Measurements from ENCODE around the gene PGM5.

Gene PGM5

DNA sequence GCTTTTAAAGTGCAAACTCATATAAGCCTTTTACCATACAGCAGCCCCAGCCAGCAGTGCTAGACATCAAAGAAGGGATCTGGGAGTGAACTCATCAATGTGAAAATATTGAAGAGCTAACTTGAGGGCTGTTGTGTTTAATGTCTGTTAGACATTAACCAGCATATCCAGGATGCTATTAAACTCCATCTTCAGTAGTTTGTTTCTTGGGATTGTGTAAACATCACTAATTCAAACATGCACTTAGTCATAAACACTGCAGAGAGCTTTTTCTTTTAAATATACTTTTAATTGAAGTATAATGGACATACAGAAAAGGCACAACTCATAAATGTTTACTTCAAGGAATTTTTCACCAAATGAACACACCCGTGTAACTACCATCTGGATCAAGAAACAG, 102.5 kb downstream of the PGM5 start:
- H3K4me2 ChIP-seq (ENCODE audit: low read length) = no peak overlapping the region
- no peaks in the 10 kb centered on the region for H3K27me3 ChIP-seq (ENCODE audit: insufficient read depth, low read length)
- no peaks in the 10 kb centered on the region for H3K79me2 ChIP-seq (ENCODE audit: insufficient read depth, low read length)
- H3K36me3 ChIP-seq (ENCODE audit: insufficient read depth, low read length) = no peaks in the 10 kb centered on the region
- H3K27ac ChIP-seq (ENCODE audit: low read depth, low read length, poor library complexity, severe bottlenecking) = no peak overlapping the region
- H3K4me1 ChIP-seq (ENCODE audit: insufficient read depth, low read length, severe bottlenecking) = no peaks in the 10 kb centered on the region
- H3K9me2 ChIP-seq (ENCODE audit: low read depth, low read length) = no peaks in the 10 kb centered on the region
- no peak overlapping the region for H3K4me3 ChIP-seq (ENCODE audit: low read depth, low read length, poor library complexity, severe bottlenecking)
- no peaks in the 10 kb centered on the region for H4K20me1 ChIP-seq (ENCODE audit: insufficient read depth, low read length)
- no peak overlapping the region for H2AFZ ChIP-seq (ENCODE audit: low read length)
- TF ChIP-seq EZH2 (IDR thresholded peaks at IDR 0.05; ENCODE audit: borderline replicate concordance, low read length) = no peak
- TF ChIP-seq, protein P1, sequence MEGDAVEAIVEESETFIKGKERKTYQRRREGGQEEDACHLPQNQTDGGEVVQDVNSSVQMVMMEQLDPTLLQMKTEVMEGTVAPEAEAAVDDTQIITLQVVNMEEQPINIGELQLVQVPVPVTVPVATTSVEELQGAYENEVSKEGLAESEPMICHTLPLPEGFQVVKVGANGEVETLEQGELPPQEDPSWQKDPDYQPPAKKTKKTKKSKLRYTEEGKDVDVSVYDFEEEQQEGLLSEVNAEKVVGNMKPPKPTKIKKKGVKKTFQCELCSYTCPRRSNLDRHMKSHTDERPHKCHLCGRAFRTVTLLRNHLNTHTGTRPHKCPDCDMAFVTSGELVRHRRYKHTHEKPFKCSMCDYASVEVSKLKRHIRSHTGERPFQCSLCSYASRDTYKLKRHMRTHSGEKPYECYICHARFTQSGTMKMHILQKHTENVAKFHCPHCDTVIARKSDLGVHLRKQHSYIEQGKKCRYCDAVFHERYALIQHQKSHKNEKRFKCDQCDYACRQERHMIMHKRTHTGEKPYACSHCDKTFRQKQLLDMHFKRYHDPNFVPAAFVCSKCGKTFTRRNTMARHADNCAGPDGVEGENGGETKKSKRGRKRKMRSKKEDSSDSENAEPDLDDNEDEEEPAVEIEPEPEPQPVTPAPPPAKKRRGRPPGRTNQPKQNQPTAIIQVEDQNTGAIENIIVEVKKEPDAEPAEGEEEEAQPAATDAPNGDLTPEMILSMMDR (IDR thresholded peaks at IDR 0.05; ENCODE audit: low read length) = no peak
- no peaks in the 10 kb centered on the region for H3F3A ChIP-seq (ENCODE audit: insufficient read depth, low read length)
- H3K9ac ChIP-seq (ENCODE audit: low read length) = no peak overlapping the region
- H3K9me3 ChIP-seq (ENCODE audit: low read length) = no peaks in the 10 kb centered on the region

DNA sequence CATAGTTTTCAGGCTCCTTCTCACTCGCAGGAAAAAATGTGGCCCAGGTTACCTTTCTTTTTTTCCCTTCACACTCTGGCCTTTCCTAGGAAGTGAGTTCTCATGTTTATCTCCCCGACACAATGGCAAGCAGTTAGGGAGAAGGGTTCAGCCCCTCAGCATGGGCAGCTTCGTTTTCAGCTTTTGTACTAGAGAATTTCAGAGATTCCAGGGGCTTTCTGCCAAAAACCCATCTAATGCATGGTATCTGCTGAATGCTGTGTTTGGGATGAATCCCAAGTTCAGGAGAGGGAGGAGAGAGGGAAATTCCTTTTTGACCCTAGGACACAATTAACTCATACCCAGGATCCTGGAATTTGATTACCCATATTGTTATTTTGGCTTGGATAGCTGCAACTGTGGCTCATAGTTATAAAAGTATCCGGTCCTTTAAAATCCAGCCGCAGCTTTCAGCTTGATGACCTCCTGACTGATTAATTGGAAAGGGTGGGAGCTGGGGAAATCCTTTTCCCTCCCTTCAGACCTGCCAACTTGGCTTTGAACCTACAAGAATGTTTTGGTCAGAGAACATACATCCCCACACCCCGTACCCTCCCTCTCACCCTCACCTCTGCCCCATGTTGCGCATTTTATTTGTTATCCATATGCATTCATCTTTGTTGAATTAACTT, 105.8 kb downstream of the PGM5 start:
- H3F3A ChIP-seq (ENCODE audit: insufficient read depth, low read length) = no peaks in the 10 kb centered on the region
- H3K4me1 ChIP-seq (ENCODE audit: insufficient read depth, low read length, severe bottlenecking) = no peaks in the 10 kb centered on the region
- H3K4me3 ChIP-seq (ENCODE audit: low read depth, low read length, poor library complexity, severe bottlenecking) = no peak overlapping the region
- H4K20me1 ChIP-seq (ENCODE audit: insufficient read depth, low read length) = no peaks in the 10 kb centered on the region
- H3K27ac ChIP-seq (ENCODE audit: low read depth, low read length, poor library complexity, severe bottlenecking) = no peak overlapping the region
- no peaks in the 10 kb centered on the region for H3K9me2 ChIP-seq (ENCODE audit: low read depth, low read length)
- H3K9ac ChIP-seq (ENCODE audit: low read length) = no peak overlapping the region
- no peaks in the 10 kb centered on the region for H3K9me3 ChIP-seq (ENCODE audit: low read length)
- H2AFZ ChIP-seq (ENCODE audit: low read length) = no peak overlapping the region
- H3K79me2 ChIP-seq (ENCODE audit: insufficient read depth, low read length) = no peaks in the 10 kb centered on the region
- no peaks in the 10 kb centered on the region for H3K36me3 ChIP-seq (ENCODE audit: insufficient read depth, low read length)
- TF ChIP-seq, protein P1 (IDR thresholded peaks at IDR 0.05; ENCODE audit: low read length) = no peak
- TF ChIP-seq EZH2 (IDR thresholded peaks at IDR 0.05; ENCODE audit: borderline replicate concordance, low read length) = no peak
- no peak overlapping the region for H3K4me2 ChIP-seq (ENCODE audit: low read length)
- H3K27me3 ChIP-seq (ENCODE audit: insufficient read depth, low read length) = no peaks in the 10 kb centered on the region

DNA sequence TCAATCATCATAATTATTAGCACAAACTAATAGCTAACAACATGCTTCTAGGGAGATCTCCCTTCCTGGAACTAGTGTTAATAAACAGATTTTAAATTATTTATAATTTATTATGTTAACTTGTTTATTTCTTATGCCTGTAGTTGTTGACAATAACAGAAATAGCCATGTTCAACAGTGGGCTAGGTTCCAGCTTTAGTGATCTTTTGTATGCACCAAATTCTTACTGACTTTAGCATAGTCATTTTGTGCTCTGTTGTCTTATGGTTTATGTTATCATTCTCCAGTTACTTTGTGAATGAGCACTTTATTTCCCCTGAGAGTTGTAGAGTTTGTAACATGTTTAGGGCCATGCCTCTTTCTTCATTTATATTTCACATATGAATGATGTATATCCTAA, 113.7 kb downstream of the PGM5 start:
- TF ChIP-seq EZH2 (IDR thresholded peaks at IDR 0.05; ENCODE audit: borderline replicate concordance, low read length) = no peak
- TF ChIP-seq, protein P1 (IDR thresholded peaks at IDR 0.05; ENCODE audit: low read length) = no peak
- no peaks in the 10 kb centered on the region for H3K79me2 ChIP-seq (ENCODE audit: insufficient read depth, low read length)
- no peak overlapping the region for H3K4me3 ChIP-seq (ENCODE audit: low read depth, low read length, poor library complexity, severe bottlenecking)
- no peaks in the 10 kb centered on the region for H3K36me3 ChIP-seq (ENCODE audit: insufficient read depth, low read length)
- no peaks in the 10 kb centered on the region for H4K20me1 ChIP-seq (ENCODE audit: insufficient read depth, low read length)
- H2AFZ ChIP-seq (ENCODE audit: low read length) = no peak overlapping the region
- no peak overlapping the region for H3K4me2 ChIP-seq (ENCODE audit: low read length)
- no peaks in the 10 kb centered on the region for H3K4me1 ChIP-seq (ENCODE audit: insufficient read depth, low read length, severe bottlenecking)
- H3K27ac ChIP-seq (ENCODE audit: low read depth, low read length, poor library complexity, severe bottlenecking) = no peak overlapping the region
- H3F3A ChIP-seq (ENCODE audit: insufficient read depth, low read length) = no peaks in the 10 kb centered on the region
- H3K9me2 ChIP-seq (ENCODE audit: low read depth, low read length) = no peaks in the 10 kb centered on the region
- H3K27me3 ChIP-seq (ENCODE audit: insufficient read depth, low read length) = no peaks in the 10 kb centered on the region
- no peak overlapping the region for H3K9ac ChIP-seq (ENCODE audit: low read length)
- no peaks in the 10 kb centered on the region for H3K9me3 ChIP-seq (ENCODE audit: low read length)
